ENCODE measurements around the gene STRN4. TPM values are rescaled to one million over a fixed set of nuclear protein-coding genes. Genes with fewer than 3 reads are reported as not detected.

STRN4 gene
- total RNA-seq, 3 donors from 2014 or later (not counting 1 experiment from before 2014, with no cell fraction given), result 125 to 152 (median 125) TPM

DNA sequence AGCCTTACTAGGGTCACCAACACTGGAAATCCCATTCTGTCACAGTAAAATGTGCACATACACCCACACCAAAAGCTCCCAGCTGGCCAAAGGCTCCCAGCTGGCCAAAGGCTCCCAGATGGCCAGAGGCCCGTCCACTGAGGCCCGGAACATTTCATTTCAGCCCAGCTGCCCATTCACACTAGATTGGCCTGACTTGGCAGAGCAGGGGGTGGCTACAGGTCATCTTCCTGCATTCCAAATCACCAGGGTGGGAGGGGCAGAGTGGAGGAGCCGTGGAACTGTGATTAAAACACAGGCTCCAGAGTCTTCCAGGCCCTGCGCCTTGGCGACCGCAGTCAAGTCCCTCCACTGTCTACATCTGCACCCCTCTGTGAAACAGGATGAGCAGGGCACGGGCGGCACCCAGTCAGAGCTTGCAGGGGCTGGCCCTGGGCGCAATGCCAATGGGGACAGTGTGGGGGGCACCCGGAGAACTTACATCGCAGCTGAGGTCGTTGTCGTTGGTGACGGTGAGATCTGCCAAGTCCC is 19.2 kb downstream of the STRN4 start:
- WGBS (ENCODE audit: insufficient coverage), result 97% methylated on average over 14 of the region's 14 CpGs
- no peaks in the 10 kb centered on the region for H3K36me3 Mint-ChIP-seq
- intact Hi-C loops (cut with micrococcal nuclease), result no loop called here
- TF ChIP-seq, protein P1, sequence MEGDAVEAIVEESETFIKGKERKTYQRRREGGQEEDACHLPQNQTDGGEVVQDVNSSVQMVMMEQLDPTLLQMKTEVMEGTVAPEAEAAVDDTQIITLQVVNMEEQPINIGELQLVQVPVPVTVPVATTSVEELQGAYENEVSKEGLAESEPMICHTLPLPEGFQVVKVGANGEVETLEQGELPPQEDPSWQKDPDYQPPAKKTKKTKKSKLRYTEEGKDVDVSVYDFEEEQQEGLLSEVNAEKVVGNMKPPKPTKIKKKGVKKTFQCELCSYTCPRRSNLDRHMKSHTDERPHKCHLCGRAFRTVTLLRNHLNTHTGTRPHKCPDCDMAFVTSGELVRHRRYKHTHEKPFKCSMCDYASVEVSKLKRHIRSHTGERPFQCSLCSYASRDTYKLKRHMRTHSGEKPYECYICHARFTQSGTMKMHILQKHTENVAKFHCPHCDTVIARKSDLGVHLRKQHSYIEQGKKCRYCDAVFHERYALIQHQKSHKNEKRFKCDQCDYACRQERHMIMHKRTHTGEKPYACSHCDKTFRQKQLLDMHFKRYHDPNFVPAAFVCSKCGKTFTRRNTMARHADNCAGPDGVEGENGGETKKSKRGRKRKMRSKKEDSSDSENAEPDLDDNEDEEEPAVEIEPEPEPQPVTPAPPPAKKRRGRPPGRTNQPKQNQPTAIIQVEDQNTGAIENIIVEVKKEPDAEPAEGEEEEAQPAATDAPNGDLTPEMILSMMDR (IDR thresholded peaks at IDR 0.05), result no peak
- H3K9me3 ChIP-seq (ENCODE audit: control insufficient read depth, insufficient read depth, low read length), result no peaks in the 10 kb centered on the region
- no peak for ATAC-seq
- H3K4me1 ChIP-seq (ENCODE audit: control insufficient read depth, insufficient read depth, low read length), result peaks cover 43% of the 10 kb centered on the region
- H3K27me3 Mint-ChIP-seq (ENCODE audit: low read depth in 2 of 2), result no peaks in the 10 kb centered on the region
- no peak overlapping the region for H3K27ac ChIP-seq (ENCODE audit: low read length)
- H3K36me3 ChIP-seq (ENCODE audit: control insufficient read depth, insufficient read depth, low read length), result peaks cover 72% of the 10 kb centered on the region
- H3K4me1 Mint-ChIP-seq, result peaks cover 26 to 55% of the 10 kb centered on the region in 2 donors
- no peak overlapping the region for H3K4me3 ChIP-seq (ENCODE audit: low read length)
- H3K27ac Mint-ChIP-seq, result no peak overlapping the region
- no peak overlapping the region for H3K4me3 Mint-ChIP-seq
- no peaks in the 10 kb centered on the region for H3K9me3 Mint-ChIP-seq
- no peak for DNase-seq
- H3K27me3 ChIP-seq (ENCODE audit: control insufficient read depth, insufficient read depth, low read length), result no peaks in the 10 kb centered on the region

DNA sequence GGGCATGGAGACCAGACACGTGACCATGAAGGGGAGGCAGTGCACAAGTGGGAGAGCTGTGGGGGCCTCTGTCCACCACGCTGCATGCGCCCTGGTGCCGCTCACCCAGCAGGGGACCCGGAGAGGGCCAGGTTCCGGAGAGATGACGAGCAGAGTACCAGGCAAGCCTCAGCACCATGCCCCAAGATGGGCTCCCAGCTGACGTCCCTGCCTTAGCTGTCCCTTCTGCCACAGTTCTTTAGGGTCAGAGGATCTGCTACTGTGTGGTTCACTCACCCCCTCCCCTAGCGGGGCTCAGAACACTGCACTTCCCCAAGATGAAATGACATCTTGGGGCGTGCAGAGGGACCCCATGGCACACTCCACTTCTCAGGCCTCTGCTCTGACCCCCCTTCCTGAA is 19.7 kb downstream of the STRN4 start:
- H3K36me3 ChIP-seq (ENCODE audit: control insufficient read depth, insufficient read depth, low read length), result peaks cover 76% of the 10 kb centered on the region

DNA sequence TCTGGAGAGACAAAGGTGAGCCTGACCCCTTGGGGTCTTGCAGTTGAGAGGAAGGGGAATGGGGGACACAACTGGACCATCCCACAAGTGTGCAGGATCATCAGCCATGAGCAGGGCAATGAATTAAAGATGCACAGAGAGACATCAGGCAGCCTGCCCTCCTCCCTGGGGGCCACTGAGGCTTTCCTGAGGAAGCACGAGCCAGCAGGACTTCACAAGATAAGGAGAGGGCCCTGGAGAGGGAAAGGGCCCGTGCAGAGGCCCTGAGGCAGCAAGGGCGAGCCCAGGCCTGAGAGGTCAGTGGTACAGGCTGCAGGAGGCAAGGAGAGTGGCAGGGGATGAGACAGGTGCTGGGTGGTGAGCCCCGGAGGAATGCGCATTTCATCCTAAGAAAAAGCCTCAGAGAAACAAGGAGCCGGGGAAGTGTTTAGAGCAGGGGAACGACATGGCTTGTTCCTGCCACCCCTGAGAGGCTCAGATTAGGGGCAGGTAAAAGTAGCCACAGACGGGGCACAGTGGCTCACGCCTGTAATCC is 20.3 kb downstream of the STRN4 start:
- Mint-ChIP-seq H3K36me3 (no peaks in the 10 kb centered on the region), H3K27me3 (ENCODE audit: low read depth in 2 of 2) (no peaks in the 10 kb centered on the region), H3K9me3 (no peaks in the 10 kb centered on the region), H3K27ac (no peak overlapping the region), H3K4me1 (peaks cover 24 to 52% of the 10 kb centered on the region in 2 donors), H3K4me3 (no peak overlapping the region)
- no peak for DNase-seq
- Histone ChIP-seq H3K4me3 (ENCODE audit: low read length) (no peak overlapping the region), H3K27me3 (ENCODE audit: control insufficient read depth, insufficient read depth, low read length) (no peaks in the 10 kb centered on the region), H3K27ac (ENCODE audit: low read length) (no peak overlapping the region), H3K4me1 (ENCODE audit: control insufficient read depth, insufficient read depth, low read length) (peaks cover 47% of the 10 kb centered on the region), H3K36me3 (ENCODE audit: control insufficient read depth, insufficient read depth, low read length) (peaks cover 75% of the 10 kb centered on the region), H3K9me3 (ENCODE audit: control insufficient read depth, insufficient read depth, low read length) (no peaks in the 10 kb centered on the region)
- intact Hi-C loops (cut with micrococcal nuclease), result no loop called here
- WGBS (ENCODE audit: insufficient coverage), result 92% methylated on average over 9 of the region's 9 CpGs
- ATAC-seq, result no peak
- TF ChIP-seq, protein P1 (IDR thresholded peaks at IDR 0.05), result no peak

More for the DNA sequence above, 19.7 kb downstream of the STRN4 start:
- Mint-ChIP-seq H3K27ac (no peak overlapping the region), H3K9me3 (no peaks in the 10 kb centered on the region), H3K27me3 (ENCODE audit: low read depth in 2 of 2) (no peaks in the 10 kb centered on the region), H3K4me3 (no peak overlapping the region), H3K36me3 (no peaks in the 10 kb centered on the region), H3K4me1 (peaks cover 23 to 52% of the 10 kb centered on the region in 2 donors)
- Histone ChIP-seq H3K27ac (ENCODE audit: low read length) (no peak overlapping the region), H3K27me3 (ENCODE audit: control insufficient read depth, insufficient read depth, low read length) (no peaks in the 10 kb centered on the region), H3K4me1 (ENCODE audit: control insufficient read depth, insufficient read depth, low read length) (peaks cover 43% of the 10 kb centered on the region), H3K9me3 (ENCODE audit: control insufficient read depth, insufficient read depth, low read length) (no peaks in the 10 kb centered on the region), H3K4me3 (ENCODE audit: low read length) (no peak overlapping the region)
- DNase-seq (no peak), ATAC-seq (no peak)
- intact Hi-C loops (cut with micrococcal nuclease), result no loop called here
- TF ChIP-seq, protein P1 (IDR thresholded peaks at IDR 0.05), result no peak
- 94% methylated on average over 10 of the region's 10 CpGs for WGBS (ENCODE audit: insufficient coverage)

All from natural killer cell (primary cell).